Esophagus squamous epithelium (tissue), 4 donors: ENCODE data around the gene KANSL3.

Source experiments
- CTCF ChIP-seq, 6 experiments: fragments of 450-650 bp in 4 of 6; fragments of 200-600 bp in 2 of 6; sonication (generic) in 2 of 6; IDR thresholded peaks; one replicate each; pipeline ENCODE4 v1.5.1; 2016 to 2019; ENCODE audit warnings: antibody characterized with exemption in 6 of 6, mild to moderate bottlenecking in 4 of 6, moderate library complexity in 4 of 6
- POLR2A ChIP-seq, 4 donors: fragments of 450-650 bp; IDR thresholded peaks; one replicate each; pipeline ENCODE4 v1.6.1; 2017; ENCODE audit warnings: antibody characterized with exemption in 4 of 4, mild to moderate bottlenecking in 4 of 4, moderate library complexity in 3 of 4

- TF ChIP-seq CTCF (IDR thresholded peaks at IDR 0.05) (no peak), POLR2A (IDR thresholded peaks at IDR 0.05) (no peak)
Observed at GRCh38 chr2:96599941-96600340, 38.2 kb downstream of the KANSL3 start.
